Activated CD8-positive, alpha-beta T cell treated with anti-CD3 and anti-CD28 coated beads for 36 hours (primary cell): ENCODE measurements around the gene ETV6. TPM values are rescaled to one million over a fixed set of nuclear protein-coding genes. Genes with fewer than 3 reads are reported as not detected.
A peak's percentile ranks its signal among the peaks of the same experiment; 100 is the strongest.

Experiments
- ATAC-seq: fragments of 200-7000 bp; cut with Tn5 transposase; one replicate; pipeline ENCODE4 v1.10.0; 2021; ENCODE audit warnings: mild to moderate bottlenecking, moderate library complexity
- CTCF ChIA-PET: fragments of 350-600 bp; sonication (Branson Sonifier 250); formaldehyde crosslinking; loops from one replicate; lab custom pipeline; 2021; ENCODE audit warnings: antibody characterized with exemption; lab: Charles Lee
- POLR2A ChIA-PET: fragments of 350-600 bp; sonication (Branson Sonifier 250); formaldehyde crosslinking; loops from one replicate; lab custom pipeline; 2021; ENCODE audit warnings: antibody characterized with exemption; lab: Charles Lee
- DNase-seq: peaks from one replicate; pipeline ENCODE4 v3.0.0-alpha.2; 2020
- H3K27ac Mint-ChIP-seq: one replicate; pipeline ENCODE4 v1.8.0; 2021; ENCODE audit warnings: mild to moderate bottlenecking, mixed read lengths
- H3K27me3 Mint-ChIP-seq: one replicate; pipeline ENCODE4 v1.8.0; 2021; ENCODE audit warnings: mixed read lengths
- H3K36me3 Mint-ChIP-seq: one replicate; pipeline ENCODE4 v1.8.0; 2021; ENCODE audit warnings: low read depth, mixed read lengths
- H3K4me1 Mint-ChIP-seq: one replicate; pipeline ENCODE4 v1.8.0; 2021; ENCODE audit warnings: low read depth, mixed read lengths
- H3K4me3 Mint-ChIP-seq: one replicate; pipeline ENCODE4 v1.8.0; 2021; ENCODE audit warnings: mild to moderate bottlenecking, moderate library complexity, mixed read lengths
- H3K9me3 Mint-ChIP-seq: one replicate; pipeline ENCODE4 v1.8.0; 2021; ENCODE audit warnings: mixed read lengths
- CTCF ChIP-seq: fragments of 200-600 bp; IDR thresholded peaks from one replicate; pipeline ENCODE4 v1.8.0; 2022; ENCODE audit warnings: antibody characterized with exemption, mild to moderate bottlenecking
- intact Hi-C: fragments of 100-400 bp; cut with micrococcal nuclease; formaldehyde crosslinking; loops from one replicate; pipeline ENCODE4 v1.10.0; 2022
- total RNA-seq, 2 experiments: library from RNA; stranded (reverse); gene quantifications; one replicate each; pipeline ENCODE4 v1.2.3, GENCODE V29; 2021

Gene ETV6
- total RNA-seq, 2 experiments from 2014 or later, result 20.5 to 22.7 TPM

- no peak for TF ChIP-seq CTCF
- H3K36me3 Mint-ChIP-seq, result no peaks in the 10 kb centered on the region
- no peak for ATAC-seq
Observed at GRCh38 chr12:11609045-11609444, 40.4 kb upstream of the ETV6 start.

GRCh38 chr12:11615481-11615880 lies 34.0 kb upstream of the ETV6 start:
- Mint-ChIP-seq H3K27me3 (no peaks in the 10 kb centered on the region), H3K4me1 (no peaks in the 10 kb centered on the region), H3K9me3 (no peaks in the 10 kb centered on the region), H3K4me3 (no peak overlapping the region), H3K36me3 (no peaks in the 10 kb centered on the region), H3K27ac (no peak overlapping the region)
- ChIA-PET POLR2A (no interaction called here), CTCF (interaction anchor here (0.9 kb wide), 1 partner anchor 58 kb away, joined by 3 read pairs; no protein-coding TSS in a partner anchor)
- DNase-seq (no peak), ATAC-seq (no peak)
- no peak for TF ChIP-seq CTCF
- intact Hi-C loops, result no loop called here

More at GRCh38 chr12:11609045-11609444, 40.4 kb upstream of the ETV6 start:
- intact Hi-C loops, result no loop called here
- H3K9me3 Mint-ChIP-seq, result no peaks in the 10 kb centered on the region
- CTCF ChIA-PET, result no interaction called here
- H3K4me1 Mint-ChIP-seq, result peaks cover 2% of the 10 kb centered on the region
- no peak for DNase-seq
- H3K27ac Mint-ChIP-seq, result no peak overlapping the region
- no peaks in the 10 kb centered on the region for H3K27me3 Mint-ChIP-seq
- no peak overlapping the region for H3K4me3 Mint-ChIP-seq
- POLR2A ChIA-PET, result no interaction called here

GRCh38 chr12:11618046-11618445 lies 31.4 kb upstream of the ETV6 start:
- no peak for DNase-seq
- intact Hi-C loops, result no loop called here
- Mint-ChIP-seq H3K4me1 (peaks cover 3% of the 10 kb centered on the region), H3K27ac (no peak overlapping the region), H3K4me3 (no peak overlapping the region), H3K36me3 (no peaks in the 10 kb centered on the region), H3K27me3 (peaks cover 2% of the 10 kb centered on the region), H3K9me3 (no peaks in the 10 kb centered on the region)
- ChIA-PET CTCF (interaction anchor here (0.9 kb wide), 1 partner anchor 413 kb away, joined by 3 read pairs; no protein-coding TSS in a partner anchor), POLR2A (no interaction called here)
- no peak for TF ChIP-seq CTCF
- no peak for ATAC-seq

- ATAC-seq (no peak), DNase-seq (peak; percentile 47)
- POLR2A ChIA-PET, result no interaction called here
- TF ChIP-seq CTCF, result no peak
- peaks cover 3% of the 10 kb centered on the region for H3K4me1 Mint-ChIP-seq
- no peak overlapping the region for H3K27ac Mint-ChIP-seq
- no peak overlapping the region for H3K4me3 Mint-ChIP-seq
- H3K9me3 Mint-ChIP-seq, result no peaks in the 10 kb centered on the region
- peaks cover 2% of the 10 kb centered on the region for H3K27me3 Mint-ChIP-seq
- CTCF ChIA-PET, result interaction anchor here (0.9 to 2.1 kb wide), 4 partner anchors 21 to 411 kb away, joined by 3 to 7 read pairs (median 4); no protein-coding TSS in a partner anchor
- no peaks in the 10 kb centered on the region for H3K36me3 Mint-ChIP-seq
- intact Hi-C loops, result no loop called here
Observed at GRCh38 chr12:11621797-11622423, 27.6 kb upstream of the ETV6 start.

- intact Hi-C loops, result no loop called here
- Mint-ChIP-seq H3K27ac (no peak overlapping the region), H3K4me3 (no peak overlapping the region), H3K27me3 (peaks cover 2% of the 10 kb centered on the region), H3K36me3 (no peaks in the 10 kb centered on the region), H3K4me1 (peaks cover 3% of the 10 kb centered on the region), H3K9me3 (no peaks in the 10 kb centered on the region)
- TF ChIP-seq CTCF, result no peak
- ATAC-seq (no peak), DNase-seq (no peak)
- POLR2A ChIA-PET, result interaction anchor here (1.5 kb wide), 1 partner anchor 35 kb away, joined by 3 read pairs; no protein-coding TSS in a partner anchor
- CTCF ChIA-PET, result interaction anchor here (0.9 to 2.1 kb wide), 6 partner anchors 10 to 410 kb away, joined by 3 to 7 read pairs (median 3); no protein-coding TSS in a partner anchor
Observed at GRCh38 chr12:11622876-11623281, 26.6 kb upstream of the ETV6 start.
